Neural cell (in vitro differentiated cells): ENCODE data around the gene SLFN11.

Source experiments
- EP300 ChIP-seq: fragments of 450-650 bp; conservative IDR thresholded peaks from 2 replicates; pipeline ENCODE4 v1.6.1; 2014; ENCODE audit warnings: antibody characterized with exemption, mild to moderate bottlenecking, moderate library complexity; ENCODE audit not compliant: poor library complexity, severe bottlenecking
- POLR2AphosphoS5 ChIP-seq: IDR thresholded peaks from 2 replicates; pipeline ENCODE4 v1.6.1; 2012
- RAD21 ChIP-seq: fragments of 450-650 bp; conservative IDR thresholded peaks from 2 replicates; pipeline ENCODE4 v1.6.1; 2014; ENCODE audit warnings: antibody characterized with exemption, mild to moderate bottlenecking, moderate library complexity
- REST ChIP-seq: IDR thresholded peaks from 2 replicates; pipeline ENCODE4 v1.6.1; 2012; ENCODE audit warnings: borderline replicate concordance
- TAF1 ChIP-seq: IDR thresholded peaks from 2 replicates; pipeline ENCODE4 v1.6.1; 2012; ENCODE audit warnings: low read depth
- TF ChIP-seq, protein P1 (sequence below): fragments of 450-650 bp; IDR thresholded peaks from 2 replicates; pipeline ENCODE4 v1.5.1; 2014; ENCODE audit warnings: antibody characterized with exemption, mild to moderate bottlenecking, moderate library complexity; ENCODE audit not compliant: poor library complexity, severe bottlenecking

DNA sequence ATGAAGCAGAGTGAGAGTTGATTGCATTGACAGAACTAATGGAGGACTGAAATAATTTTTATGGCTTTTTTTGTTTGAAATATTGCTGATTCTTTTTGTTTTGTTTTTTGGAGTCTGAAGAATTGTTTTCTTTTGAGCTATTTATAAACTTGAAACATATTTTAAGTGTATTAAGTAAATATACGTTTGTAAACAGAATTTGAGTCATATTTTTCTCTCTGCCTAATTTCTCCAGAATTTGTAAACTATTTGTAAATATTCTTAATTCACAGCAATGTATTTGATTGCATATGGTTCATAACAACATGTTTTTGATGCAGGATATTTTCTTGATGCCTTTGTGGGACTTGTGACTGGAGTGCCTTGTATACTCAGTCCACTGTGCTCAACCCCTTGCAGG, 50.7 kb downstream of the SLFN11 start:
- TF ChIP-seq, protein P1, sequence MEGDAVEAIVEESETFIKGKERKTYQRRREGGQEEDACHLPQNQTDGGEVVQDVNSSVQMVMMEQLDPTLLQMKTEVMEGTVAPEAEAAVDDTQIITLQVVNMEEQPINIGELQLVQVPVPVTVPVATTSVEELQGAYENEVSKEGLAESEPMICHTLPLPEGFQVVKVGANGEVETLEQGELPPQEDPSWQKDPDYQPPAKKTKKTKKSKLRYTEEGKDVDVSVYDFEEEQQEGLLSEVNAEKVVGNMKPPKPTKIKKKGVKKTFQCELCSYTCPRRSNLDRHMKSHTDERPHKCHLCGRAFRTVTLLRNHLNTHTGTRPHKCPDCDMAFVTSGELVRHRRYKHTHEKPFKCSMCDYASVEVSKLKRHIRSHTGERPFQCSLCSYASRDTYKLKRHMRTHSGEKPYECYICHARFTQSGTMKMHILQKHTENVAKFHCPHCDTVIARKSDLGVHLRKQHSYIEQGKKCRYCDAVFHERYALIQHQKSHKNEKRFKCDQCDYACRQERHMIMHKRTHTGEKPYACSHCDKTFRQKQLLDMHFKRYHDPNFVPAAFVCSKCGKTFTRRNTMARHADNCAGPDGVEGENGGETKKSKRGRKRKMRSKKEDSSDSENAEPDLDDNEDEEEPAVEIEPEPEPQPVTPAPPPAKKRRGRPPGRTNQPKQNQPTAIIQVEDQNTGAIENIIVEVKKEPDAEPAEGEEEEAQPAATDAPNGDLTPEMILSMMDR, result no peak
- TF ChIP-seq RAD21, result no peak
- TF ChIP-seq POLR2AphosphoS5, result no peak
- TF ChIP-seq REST, result no peak
- no peak for TF ChIP-seq TAF1
- no peak for TF ChIP-seq EP300
